Karpas-422 (cell line): ENCODE results near the gene MUS81. TPM values are rescaled to one million over a fixed set of nuclear protein-coding genes. Genes with fewer than 3 reads are reported as not detected.
"Not testable (repeated sequence)": the region's sequence is repeated elsewhere in the genome, so short reads cannot be mapped to it uniquely, and the experiment has no call there.

Experiments
- DNase-seq: peaks from one replicate; pipeline ENCODE4 v3.0.0-alpha.2; 2015
- H2AFZ ChIP-seq: fragments of 200-600 bp; sonication (generic); 2 replicates; pipeline ENCODE4 v1.6.1; 2014; ENCODE audit warnings: antibody characterized with exemption, low read length, mixed read lengths
- H3K27ac ChIP-seq: fragments of 200-600 bp; sonication (generic); 2 replicates; pipeline ENCODE4 v1.5.1; 2014; ENCODE audit warnings: mild to moderate bottlenecking, low read length, moderate library complexity
- H3K27me3 ChIP-seq: fragments of 200-600 bp; sonication (generic); 2 replicates; pipeline ENCODE4 v1.6.1; 2014; ENCODE audit warnings: low read length, mixed read lengths
- H3K36me3 ChIP-seq: fragments of 200-600 bp; sonication (generic); 2 replicates; pipeline ENCODE4 v1.6.1; 2014; ENCODE audit warnings: low read length, mixed read lengths; ENCODE audit not compliant: insufficient read depth
- H3K4me1 ChIP-seq: fragments of 200-600 bp; sonication (generic); 2 replicates; pipeline ENCODE4 v1.6.1; 2014; ENCODE audit warnings: mild to moderate bottlenecking, low read length, mixed read lengths
- H3K4me2 ChIP-seq: fragments of 200-600 bp; sonication (generic); 2 replicates; pipeline ENCODE4 v1.6.1; 2014; ENCODE audit warnings: low read length, low read depth, mild to moderate bottlenecking; ENCODE audit not compliant: poor library complexity, severe bottlenecking
- H3K4me3 ChIP-seq: fragments of 200-600 bp; sonication (generic); 2 replicates; pipeline ENCODE4 v1.5.1; 2014; ENCODE audit warnings: mild to moderate bottlenecking, antibody characterized with exemption, low read length, mixed read lengths
- H3K79me2 ChIP-seq: fragments of 200-600 bp; sonication (generic); 2 replicates; pipeline ENCODE4 v1.6.1; 2014; ENCODE audit warnings: mild to moderate bottlenecking, low read length, mixed read lengths
- H3K9ac ChIP-seq: fragments of 200-600 bp; sonication (generic); 2 replicates; pipeline ENCODE4 v1.6.0; 2014; ENCODE audit warnings: low read length
- H3K9me2 ChIP-seq: fragments of 200-600 bp; sonication (generic), shearing (Covaris generic); replicated peaks from 2 replicates; pipeline ENCODE4 v1.6.0; 2014; ENCODE audit warnings: mild to moderate bottlenecking, low read length, moderate library complexity; ENCODE audit not compliant: insufficient read depth
- H3K9me3 ChIP-seq: fragments of 300-700, 200-600 bp; sonication (generic); 2 replicates; pipeline ENCODE4 v1.6.1; 2014; ENCODE audit warnings: low read length, mixed read lengths
- H4K20me1 ChIP-seq: fragments of 200-600 bp; sonication (generic); 2 replicates; pipeline ENCODE4 v1.6.1; 2014; ENCODE audit warnings: mild to moderate bottlenecking, antibody characterized with exemption, low read length, low read depth; ENCODE audit not compliant: insufficient read depth
- total RNA-seq: library from RNA; depleted of rRNA; stranded (reverse); fragments of >200 nt; shearing (Covaris generic); gene quantifications from 2 replicates; pipeline ENCODE4 v1.2.3, GENCODE V29; 2014; ENCODE audit warnings: low replicate concordance

The MUS81 gene
- total RNA-seq, 1 experiment from 2014 or later: 41.3 TPM

DNA sequence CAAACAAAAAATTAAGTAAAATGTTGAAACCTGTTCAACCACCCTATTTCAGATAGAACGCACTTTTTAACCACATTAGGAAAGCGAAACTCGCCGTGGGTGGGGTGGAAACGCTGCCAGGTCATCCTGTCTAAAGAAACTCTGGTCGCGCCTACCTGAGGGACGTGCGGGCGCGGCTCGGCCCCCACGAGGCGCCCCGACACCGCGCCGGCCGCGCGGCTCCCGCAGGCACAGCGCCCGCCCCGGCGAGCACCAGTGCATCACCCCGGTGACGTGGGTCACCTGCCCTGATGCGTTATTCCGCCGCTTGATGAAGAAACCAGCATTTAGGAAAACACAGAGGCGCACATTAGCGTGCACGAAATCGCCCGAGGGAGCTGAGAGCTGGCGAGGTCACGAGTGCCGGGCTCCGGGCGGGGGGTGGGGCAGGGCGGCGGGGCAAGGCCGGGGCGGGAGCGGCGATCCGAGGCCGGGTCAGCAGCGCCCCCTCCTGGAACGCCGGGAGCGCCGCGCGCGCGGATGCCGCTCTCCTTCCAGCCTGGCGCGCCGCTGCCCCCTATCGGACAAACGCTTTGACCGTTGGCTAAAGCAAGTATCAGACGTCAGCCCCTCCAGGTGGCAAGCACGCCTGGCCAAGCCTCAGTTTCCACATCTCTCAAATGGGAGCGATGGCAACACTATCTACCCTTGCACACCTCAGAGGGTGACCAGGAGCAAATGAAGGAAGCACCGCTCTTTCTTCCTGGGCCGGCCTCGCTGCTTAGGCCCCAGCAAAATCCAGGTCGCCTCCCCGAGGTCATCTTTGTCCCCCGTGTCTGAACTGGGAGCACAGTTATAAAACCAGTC, 42.2 kb upstream of the MUS81 start:
- DNase-seq: peak; percentile 97
- Histone ChIP-seq H3K27me3 (no peaks in the 10 kb centered on the region), H3K4me2 (peak overlapping the region; percentile 79), H3K4me3 (peak overlapping the region; percentile 75), H2AFZ (peak overlapping the region; percentile 46), H3K9ac (peak overlapping the region; percentile 73), H3K9me2 (no peaks in the 10 kb centered on the region), H3K9me3 (no peaks in the 10 kb centered on the region), H4K20me1 (no peaks in the 10 kb centered on the region), H3K79me2 (no peaks in the 10 kb centered on the region), H3K4me1 (peaks cover 12% of the 10 kb centered on the region), H3K27ac (no peak overlapping the region), H3K36me3 (no peaks in the 10 kb centered on the region)

DNA sequence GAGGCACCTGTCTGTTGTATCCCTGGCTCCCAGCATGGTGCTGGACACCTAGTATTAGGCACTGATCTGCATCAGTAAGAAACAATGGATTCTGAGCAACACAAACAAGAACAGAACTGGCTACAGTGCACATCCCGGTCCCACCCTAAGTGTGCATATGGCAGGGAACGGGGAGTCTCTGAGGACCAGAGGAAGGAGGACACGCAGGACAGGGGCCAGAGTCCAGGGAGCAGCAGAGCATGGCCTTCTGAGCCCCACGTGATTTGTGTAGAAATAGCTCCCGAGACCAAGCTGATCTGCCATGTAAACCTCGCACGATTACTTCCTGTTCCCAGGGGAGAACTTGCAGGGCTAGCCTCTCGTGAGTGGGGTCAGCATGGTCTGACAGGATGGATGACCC, 39.1 kb upstream of the MUS81 start:
- H3K4me3 ChIP-seq: no peak overlapping the region
- H2AFZ ChIP-seq: no peak overlapping the region
- no peaks in the 10 kb centered on the region for H3K9me2 ChIP-seq
- peaks cover 12% of the 10 kb centered on the region for H3K4me1 ChIP-seq
- no peak overlapping the region for H3K27ac ChIP-seq
- no peaks in the 10 kb centered on the region for H3K9me3 ChIP-seq
- DNase-seq: peak; percentile 31
- no peak overlapping the region for H3K4me2 ChIP-seq
- H3K36me3 ChIP-seq: no peaks in the 10 kb centered on the region
- H3K9ac ChIP-seq: no peak overlapping the region
- no peaks in the 10 kb centered on the region for H4K20me1 ChIP-seq
- H3K79me2 ChIP-seq: no peaks in the 10 kb centered on the region
- no peaks in the 10 kb centered on the region for H3K27me3 ChIP-seq

DNA sequence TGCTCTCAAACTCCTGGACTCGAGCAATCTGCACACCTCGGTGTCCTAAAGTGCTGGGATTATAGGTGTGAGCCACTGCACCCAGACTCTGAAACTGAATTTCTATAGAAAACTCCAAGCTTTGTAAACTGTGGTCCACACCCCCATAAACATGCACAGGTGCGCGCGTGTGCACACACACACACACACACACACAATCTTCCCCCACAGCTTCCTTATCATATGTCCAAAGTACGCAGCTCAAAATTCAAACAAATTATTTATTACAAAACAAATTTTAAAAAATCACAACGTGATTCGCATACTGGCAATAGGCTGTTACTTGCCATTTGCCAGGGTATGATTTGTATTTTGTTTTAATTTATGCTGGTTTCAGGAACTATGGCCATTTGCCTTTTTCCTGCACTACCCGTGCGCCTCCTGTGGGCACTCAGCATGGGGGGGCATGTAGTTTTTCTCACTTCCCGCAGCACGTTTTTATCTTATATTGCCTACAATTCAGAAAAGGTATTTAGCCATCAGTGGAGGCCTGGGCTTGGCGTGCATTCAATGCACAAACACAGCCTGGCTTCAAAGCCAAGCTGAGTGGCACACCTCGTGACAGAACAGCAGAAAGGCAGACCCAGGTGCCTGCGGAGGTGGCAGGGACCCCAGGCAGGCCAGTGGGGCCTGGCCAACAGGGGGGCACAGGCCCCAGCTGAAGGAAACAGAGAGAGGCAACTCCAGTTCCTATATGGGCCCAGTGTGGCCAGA, 37.3 kb upstream of the MUS81 start:
- Histone ChIP-seq H3K9ac (no peak overlapping the region), H3K9me2 (no peaks in the 10 kb centered on the region), H3K4me3 (no peak overlapping the region), H3K36me3 (no peaks in the 10 kb centered on the region), H4K20me1 (no peaks in the 10 kb centered on the region), H3K4me1 (no peaks in the 10 kb centered on the region), H3K27ac (no peak overlapping the region), H3K79me2 (no peaks in the 10 kb centered on the region), H2AFZ (no peak overlapping the region), H3K4me2 (no peak overlapping the region), H3K27me3 (no peaks in the 10 kb centered on the region), H3K9me3 (no peaks in the 10 kb centered on the region)
- DNase-seq: no peak

DNA sequence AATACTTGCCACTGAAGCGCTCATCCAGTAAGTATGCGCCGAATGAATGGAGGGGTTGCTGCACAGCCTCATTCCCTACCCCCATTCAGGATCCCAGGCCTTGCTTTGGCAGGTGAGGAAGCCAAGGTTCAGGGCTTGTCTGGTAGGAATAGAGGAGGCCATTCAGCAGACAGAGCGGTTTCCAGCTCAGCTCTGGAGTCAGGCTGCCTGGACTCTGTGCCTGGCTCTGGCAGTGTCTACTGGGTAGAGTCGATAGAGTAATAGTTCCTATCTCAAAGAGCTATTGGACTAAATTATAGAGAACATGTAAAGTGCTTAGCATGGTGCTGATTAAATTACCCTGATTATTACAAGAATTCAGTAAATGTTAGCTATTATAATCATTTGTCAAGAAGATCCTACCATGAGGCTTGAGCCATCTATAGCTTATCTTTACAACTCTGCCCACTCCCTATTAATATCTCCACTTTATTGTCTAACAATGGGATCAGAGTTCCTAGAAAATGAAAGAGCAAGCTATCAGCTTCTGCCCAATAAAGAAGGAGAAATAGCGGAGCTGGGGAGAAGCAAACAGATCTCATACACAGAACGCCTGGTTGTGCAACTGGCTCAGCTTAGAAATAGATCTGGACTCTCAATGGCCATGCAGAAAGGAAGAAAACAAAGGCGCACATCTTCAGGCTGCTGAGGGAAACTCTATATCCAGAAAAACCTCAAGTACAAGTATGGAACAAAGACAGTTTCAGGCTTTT, 33.1 kb upstream of the MUS81 start:
- DNase-seq: no peak
- Histone ChIP-seq H3K36me3 (no peaks in the 10 kb centered on the region), H4K20me1 (no peaks in the 10 kb centered on the region), H3K4me3 (no peak overlapping the region), H3K9ac (no peak overlapping the region), H3K27me3 (no peaks in the 10 kb centered on the region), H3K27ac (no peak overlapping the region), H3K79me2 (no peaks in the 10 kb centered on the region), H3K4me1 (no peaks in the 10 kb centered on the region), H3K9me2 (no peaks in the 10 kb centered on the region), H2AFZ (no peak overlapping the region), H3K4me2 (no peak overlapping the region), H3K9me3 (no peaks in the 10 kb centered on the region)

DNA sequence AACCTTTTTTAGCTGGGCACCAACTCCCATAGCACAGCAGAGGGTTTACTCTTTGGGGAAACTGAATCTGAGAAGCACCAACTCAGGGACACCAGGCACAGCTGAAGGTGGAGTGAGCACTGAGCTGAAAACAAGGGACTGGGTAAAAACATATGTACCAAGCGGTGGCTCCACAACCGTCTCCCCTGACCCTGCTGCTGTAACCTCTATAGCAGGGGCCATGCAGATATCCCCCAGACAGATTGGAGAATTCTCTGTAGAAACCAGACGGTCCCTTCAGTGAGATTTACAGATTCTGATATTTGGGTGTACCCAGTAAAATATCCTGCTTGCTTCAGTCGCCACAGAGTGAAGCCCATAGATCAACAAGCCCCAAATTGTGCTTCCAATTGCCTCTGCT, 30.8 kb upstream of the MUS81 start:
- Histone ChIP-seq H3K9me3 (no peaks in the 10 kb centered on the region), H3K9ac (no peak overlapping the region), H3K27ac (no peak overlapping the region), H3K27me3 (no peaks in the 10 kb centered on the region), H3K36me3 (no peaks in the 10 kb centered on the region), H2AFZ (no peak overlapping the region), H3K4me1 (no peaks in the 10 kb centered on the region), H3K4me3 (no peak overlapping the region), H3K79me2 (no peaks in the 10 kb centered on the region), H3K9me2 (no peaks in the 10 kb centered on the region), H3K4me2 (no peak overlapping the region), H4K20me1 (no peaks in the 10 kb centered on the region)
- no peak for DNase-seq

DNA sequence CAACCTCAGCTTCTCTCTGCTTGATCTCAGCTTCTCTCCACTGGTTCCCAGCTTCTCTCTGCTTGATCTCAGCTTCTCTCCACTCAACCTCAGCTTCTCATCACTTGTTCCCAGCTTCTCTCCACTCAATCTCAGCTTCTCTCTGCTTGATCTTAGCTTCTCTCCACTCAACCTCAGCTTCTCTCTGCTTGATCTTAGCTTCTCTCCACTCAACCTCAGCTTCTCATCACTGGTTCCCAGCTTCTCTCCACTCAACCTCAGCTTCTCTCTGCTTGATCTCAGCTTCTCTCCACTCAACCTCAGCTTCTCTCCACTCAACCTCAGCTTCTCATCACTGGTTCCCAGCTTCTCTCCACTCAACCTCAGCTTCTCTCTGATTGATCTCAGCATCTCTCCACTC, 28.0 kb upstream of the MUS81 start:
- H3K27me3 ChIP-seq, H3K4me1 ChIP-seq, H3K4me3 ChIP-seq, H3K9me3 ChIP-seq, H3K9ac ChIP-seq, H3K9me2 ChIP-seq, H3K79me2 ChIP-seq, H3K36me3 ChIP-seq, H3K4me2 ChIP-seq, H3K27ac ChIP-seq, H4K20me1 ChIP-seq, H2AFZ ChIP-seq, DNase-seq: not testable (repeated sequence)

DNA sequence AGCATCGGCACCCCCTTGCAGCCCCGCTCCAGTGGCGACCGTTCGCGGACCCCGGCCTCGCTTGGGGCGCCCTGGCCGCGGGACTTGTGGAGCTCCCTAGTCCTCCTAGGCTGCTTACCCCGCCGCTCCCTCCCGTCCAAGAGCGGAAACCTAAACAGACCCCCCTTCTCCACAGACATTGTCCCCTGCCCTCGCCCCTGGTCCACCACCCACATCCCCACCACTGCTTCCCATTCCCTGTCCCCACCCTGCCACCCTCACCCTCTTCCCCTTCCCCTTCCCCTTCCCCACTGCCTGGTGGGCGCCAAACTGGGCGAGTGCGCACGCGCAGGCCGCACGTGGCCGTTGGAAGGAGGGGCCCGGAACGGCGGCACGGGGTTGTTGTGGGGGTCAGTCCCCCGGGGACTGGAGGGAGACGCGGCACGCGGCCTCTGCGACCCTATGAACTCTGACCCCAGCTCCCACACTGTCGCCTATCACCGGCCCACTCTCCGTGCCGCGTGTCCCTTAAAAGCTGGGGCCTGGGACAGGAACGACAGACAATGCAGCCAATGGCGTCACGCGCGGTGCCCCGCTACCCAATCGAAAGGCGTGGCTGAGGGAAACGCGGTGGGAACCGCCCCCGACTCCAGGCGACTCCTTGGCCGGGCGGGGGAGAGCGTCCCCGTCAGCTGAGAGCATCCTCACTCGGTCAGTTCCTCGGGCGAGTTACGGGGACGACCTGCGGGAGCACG, 26.8 kb upstream of the MUS81 start, which contains the start of gene SNX32:
Gene SNX32 (plus strand): TSS at position 667 of the 734 bp plus-strand sequence. CDS start 103 bp downstream, outside the sequence.
- Histone ChIP-seq H3K4me1 (no peaks in the 10 kb centered on the region), H3K9ac (no peak within 1 kb of the TSS), H2AFZ (no peak within 1 kb of the TSS), H3K4me3 (no peak within 1 kb of the TSS), H3K27ac (no peak within 1 kb of the TSS), H3K9me3 (no peaks in the 10 kb centered on the region), H4K20me1 (no peaks in the 10 kb centered on the region), H3K36me3 (no peaks in the 10 kb centered on the region), H3K79me2 (no peaks in the 10 kb centered on the region), H3K27me3 (no peaks in the 10 kb centered on the region), H3K9me2 (no peaks in the 10 kb centered on the region), H3K4me2 (no peak within 1 kb of the TSS)
- DNase-seq: no peak
